Coronary artery (tissue), 2 donors: ENCODE data around the gene FSHB.
"Not testable (repeated sequence)": the region's sequence is repeated elsewhere in the genome, so short reads cannot be mapped to it uniquely, and the experiment has no call there.

Experiments used
- DNase-seq: peaks from one replicate; pipeline ENCODE4 v3.0.0-alpha.2; 2017; ENCODE audit warnings: low spot score
- H3K27ac ChIP-seq, 2 donors: fragments of 200-600 bp; sonication (generic); one replicate each; pipeline ENCODE4 v1.5.1; 2016 to 2019
- H3K4me3 ChIP-seq: fragments of 200-600 bp; sonication (generic); 2 replicates; pipeline ENCODE4 v1.5.1; 2016; ENCODE audit warnings: mild to moderate bottlenecking, moderate library complexity
- CTCF ChIP-seq: fragments of 200-600 bp; sonication (generic); IDR thresholded peaks from one replicate; pipeline ENCODE4 v1.5.1; 2019; ENCODE audit warnings: antibody characterized with exemption

FSHB gene

GRCh38 chr11:30261821-30262220 is 31.0 kb downstream of the FSHB start:
- no peak for TF ChIP-seq CTCF
- Histone ChIP-seq H3K4me3 (no peak overlapping the region), H3K27ac (no peak overlapping the region)
- DNase-seq: no peak

GRCh38 chr11:30268638-30269037 is 37.8 kb downstream of the FSHB start:
- H3K27ac ChIP-seq, DNase-seq, H3K4me3 ChIP-seq: not testable (repeated sequence)

- no peak overlapping the region for H3K4me3 ChIP-seq
- no peak overlapping the region for H3K27ac ChIP-seq
- no peak for TF ChIP-seq CTCF
- DNase-seq: no peak
Observed at GRCh38 chr11:30270671-30271070, 39.9 kb downstream of the FSHB start.

GRCh38 chr11:30277176-30277575 is 46.4 kb downstream of the FSHB start:
- Histone ChIP-seq H3K4me3 (no peak overlapping the region), H3K27ac (no peak overlapping the region)
- DNase-seq: no peak
- no peak for TF ChIP-seq CTCF

- TF ChIP-seq CTCF: no peak
- no peak overlapping the region for H3K27ac ChIP-seq
Observed at GRCh38 chr11:30279796-30280195, 49.0 kb downstream of the FSHB start.

GRCh38 chr11:30281476-30282288 is 50.9 kb downstream of the FSHB start:
- TF ChIP-seq CTCF: no peak
- H3K4me3 ChIP-seq: no peak overlapping the region
- no peak for DNase-seq

More at GRCh38 chr11:30279796-30280195, 49.0 kb downstream of the FSHB start:
- no peak overlapping the region for H3K4me3 ChIP-seq
- DNase-seq: no peak

GRCh38 chr11:30282289-30282631 is 51.4 kb downstream of the FSHB start:
- TF ChIP-seq CTCF: no peak
- Histone ChIP-seq H3K27ac (no peak overlapping the region), H3K4me3 (no peak overlapping the region)
- no peak for DNase-seq

More at GRCh38 chr11:30281476-30282288, 50.9 kb downstream of the FSHB start:
- H3K27ac ChIP-seq: no peak overlapping the region
